Neural progenitor cell (in vitro differentiated cells): ENCODE data around the gene MRPL23. TPM values are rescaled to one million over a fixed set of nuclear protein-coding genes. Genes with fewer than 3 reads are reported as not detected.

Experiments used
- DNase-seq: peaks from one replicate; pipeline ENCODE4 v3.0.0-alpha.2; 2016; ENCODE audit warnings: low spot score
- H2AFZ ChIP-seq: fragments of 200-600 bp; sonication (generic); replicated peaks from 2 replicates; pipeline ENCODE4 v1.6.1; 2016; ENCODE audit warnings: antibody characterized with exemption
- H3F3A ChIP-seq: fragments of 200-600 bp; sonication (generic); 2 replicates; pipeline ENCODE4 v1.6.1; 2016; ENCODE audit warnings: antibody characterized with exemption, low read depth
- H3K27ac ChIP-seq: fragments of 200-600 bp; sonication (generic); 2 replicates; pipeline ENCODE4 v1.5.1; 2016; ENCODE audit warnings: mild to moderate bottlenecking
- H3K27me3 ChIP-seq: fragments of 200-600 bp; sonication (generic); 2 replicates; pipeline ENCODE4 v1.6.1; 2016; ENCODE audit warnings: mild to moderate bottlenecking, moderate library complexity
- H3K36me3 ChIP-seq: fragments of 200-600 bp; sonication (generic); 2 replicates; pipeline ENCODE4 v1.5.1; 2016
- H3K4me1 ChIP-seq: fragments of 200-600 bp; sonication (generic); 2 replicates; pipeline ENCODE4 v1.6.1; 2016; ENCODE audit warnings: mixed run types
- H3K4me2 ChIP-seq: fragments of 200-600 bp; sonication (generic); 2 replicates; pipeline ENCODE4 v1.6.1; 2016
- H3K4me3 ChIP-seq: fragments of 200-600 bp; sonication (generic); 2 replicates; pipeline ENCODE4 v1.5.1; 2016
- H3K79me2 ChIP-seq: fragments of 200-600 bp; sonication (generic); 2 replicates; pipeline ENCODE4 v1.6.1; 2016; ENCODE audit warnings: low read depth
- H3K9ac ChIP-seq: fragments of 200-600 bp; sonication (generic); 2 replicates; pipeline ENCODE4 v1.6.1; 2016
- H3K9me3 ChIP-seq: fragments of 200-600 bp; sonication (generic); 2 replicates; pipeline ENCODE4 v1.5.1; 2016; ENCODE audit warnings: low read depth
- H4K20me1 ChIP-seq: fragments of 200-600 bp; sonication (generic); 2 replicates; pipeline ENCODE4 v1.6.1; 2016; ENCODE audit warnings: low read depth
- H3K27ac Mint-ChIP-seq: 3 replicates; pipeline ENCODE4 v1.8.0; 2021; ENCODE audit warnings: mixed read lengths
- H3K27me3 Mint-ChIP-seq: 2 replicates; pipeline ENCODE4 v1.8.0; 2022; ENCODE audit warnings: low read depth, mild to moderate bottlenecking, inconsistent platforms, moderate library complexity, mixed read lengths; ENCODE audit not compliant: insufficient read depth
- H3K36me3 Mint-ChIP-seq: 3 replicates; pipeline ENCODE4 v1.8.0; 2021; ENCODE audit warnings: mixed read lengths
- H3K4me1 Mint-ChIP-seq: 3 replicates; pipeline ENCODE4 v1.8.0; 2021; ENCODE audit warnings: mixed read lengths
- H3K4me3 Mint-ChIP-seq: 3 replicates; pipeline ENCODE4 v1.8.0; 2021; ENCODE audit warnings: mild to moderate bottlenecking, moderate library complexity, mixed read lengths
- H3K9me3 Mint-ChIP-seq: 3 replicates; pipeline ENCODE4 v1.8.0; 2020; ENCODE audit warnings: mixed read lengths
- CTCF ChIP-seq: fragments of 200-600 bp; sonication (generic); IDR thresholded peaks from 2 replicates; pipeline ENCODE4 v1.5.1; 2017; ENCODE audit warnings: antibody characterized with exemption, mild to moderate bottlenecking
- EZH2 ChIP-seq: fragments of 200-600 bp; sonication (generic); IDR thresholded peaks from 2 replicates; pipeline ENCODE4 v1.6.1; 2017; ENCODE audit warnings: antibody characterized with exemption, mild to moderate bottlenecking, moderate library complexity
- EZH2phosphoT487 ChIP-seq: fragments of 200-600 bp; sonication (generic); IDR thresholded peaks from 2 replicates; pipeline ENCODE4 v1.6.1; 2017; ENCODE audit warnings: antibody characterized with exemption
- total RNA-seq: library from RNA; depleted of rRNA; stranded (reverse); fragments of >200 nt; gene quantifications from 2 replicates; pipeline ENCODE4 v1.2.3, GENCODE V29; 2015; ENCODE audit warnings: low replicate concordance

The MRPL23 gene
- total RNA-seq, 1 donor from 2014 or later: 43.2 TPM

- H3K27ac Mint-ChIP-seq: no peak overlapping the region
- Histone ChIP-seq H3K9ac (no peak overlapping the region), H3F3A (no peaks in the 10 kb centered on the region), H3K79me2 (no peaks in the 10 kb centered on the region), H3K4me3 (no peak overlapping the region), H2AFZ (no peak overlapping the region), H3K9me3 (no peaks in the 10 kb centered on the region), H3K36me3 (no peaks in the 10 kb centered on the region), H3K4me2 (no peak overlapping the region), H4K20me1 (no peaks in the 10 kb centered on the region), H3K27ac (no peak overlapping the region), H3K4me1 (peaks cover 6% of the 10 kb centered on the region), H3K27me3 (no peaks in the 10 kb centered on the region)
- no peak for DNase-seq
- no peaks in the 10 kb centered on the region for H3K36me3 Mint-ChIP-seq
- H3K27me3 Mint-ChIP-seq: peaks cover 6% of the 10 kb centered on the region
- TF ChIP-seq EZH2: no peak
- no peak for TF ChIP-seq CTCF
- TF ChIP-seq EZH2phosphoT487: no peak
- H3K4me1 Mint-ChIP-seq: peaks cover 13% of the 10 kb centered on the region
- no peak overlapping the region for H3K4me3 Mint-ChIP-seq
- peaks cover 1% of the 10 kb centered on the region for H3K9me3 Mint-ChIP-seq
These were observed 37.6 kb upstream of the MRPL23 start for GRCh38 chr11:1909524-1909923.

GRCh38 chr11:1912289-1912878, 34.7 kb upstream of the MRPL23 start:
- no peak overlapping the region for H3K27ac Mint-ChIP-seq

GRCh38 chr11:1913271-1914060, 33.7 kb upstream of the MRPL23 start:
- Histone ChIP-seq H3K36me3 (no peaks in the 10 kb centered on the region), H3K27ac (no peak overlapping the region), H3K27me3 (no peaks in the 10 kb centered on the region), H2AFZ (no peak overlapping the region), H3F3A (no peaks in the 10 kb centered on the region), H3K9me3 (no peaks in the 10 kb centered on the region), H3K4me2 (no peak overlapping the region), H3K79me2 (no peaks in the 10 kb centered on the region), H4K20me1 (no peaks in the 10 kb centered on the region), H3K4me3 (no peak overlapping the region), H3K9ac (no peak overlapping the region), H3K4me1 (peaks cover 4% of the 10 kb centered on the region)
- Mint-ChIP-seq H3K9me3 (peaks cover 7% of the 10 kb centered on the region), H3K27me3 (peaks cover 12% of the 10 kb centered on the region), H3K27ac (no peak overlapping the region), H3K4me3 (no peak overlapping the region), H3K4me1 (peaks cover 8% of the 10 kb centered on the region), H3K36me3 (no peaks in the 10 kb centered on the region)
- TF ChIP-seq CTCF: no peak
- no peak for TF ChIP-seq EZH2
- TF ChIP-seq EZH2phosphoT487: no peak
- no peak for DNase-seq

More at GRCh38 chr11:1912289-1912878, 34.7 kb upstream of the MRPL23 start:
- Histone ChIP-seq H3K36me3 (no peaks in the 10 kb centered on the region), H3K27me3 (no peaks in the 10 kb centered on the region), H2AFZ (no peak overlapping the region), H3K27ac (no peak overlapping the region), H4K20me1 (no peaks in the 10 kb centered on the region), H3K79me2 (no peaks in the 10 kb centered on the region), H3K9me3 (no peaks in the 10 kb centered on the region), H3K4me1 (peaks cover 6% of the 10 kb centered on the region), H3K4me3 (no peak overlapping the region), H3K4me2 (no peak overlapping the region), H3K9ac (no peak overlapping the region), H3F3A (no peaks in the 10 kb centered on the region)
- TF ChIP-seq CTCF: no peak
- TF ChIP-seq EZH2phosphoT487: no peak
- no peak for TF ChIP-seq EZH2
- Mint-ChIP-seq H3K4me1 (peaks cover 12% of the 10 kb centered on the region), H3K4me3 (no peak overlapping the region), H3K27me3 (peaks cover 12% of the 10 kb centered on the region), H3K9me3 (peaks cover 7% of the 10 kb centered on the region), H3K36me3 (no peaks in the 10 kb centered on the region)
- no peak for DNase-seq
